PC-3 (cell line): Measurements from ENCODE around the gene OR8A1. TPM values are rescaled to one million over a fixed set of nuclear protein-coding genes. Genes with fewer than 3 reads are reported as not detected.

Experiments used
- ATAC-seq: fragments of 200-7000 bp; cut with Tn5 transposase; 2 replicates; pipeline ENCODE4 v1.9.1; 2020; ENCODE audit warnings: mild to moderate bottlenecking, moderate library complexity
- BruUV-seq: library from RNA; stranded (reverse); fragments of 400-500 nt; replicated peaks from 2 replicates; lab custom pipeline; 2021; lab: Mats Ljungman, UMichigan
- CTCF ChIA-PET: fragments of 300-600 bp; sonication (Branson Sonifier 250); formaldehyde crosslinking; loops from one replicate; lab custom pipeline; 2022; ENCODE audit warnings: antibody characterized with exemption; lab: Charles Lee
- POLR2A ChIA-PET: fragments of 300-600 bp; sonication (Branson Sonifier 250); formaldehyde crosslinking; loops from one replicate; lab custom pipeline; 2022; ENCODE audit warnings: antibody characterized with exemption; ENCODE audit not compliant: unreplicated experiment; lab: Charles Lee
- DNase-seq: peaks from one replicate; pipeline ENCODE4 v3.0.0-alpha.2; 2015
- H2AFZ ChIP-seq: fragments of 300-600 bp; sonication (generic); 2 replicates; pipeline ENCODE4 v1.6.0; 2016; ENCODE audit warnings: antibody characterized with exemption, low read length
- H3F3A ChIP-seq: fragments of 300-600 bp; sonication (generic); one replicate; pipeline ENCODE4 v1.6.0; 2017; ENCODE audit warnings: antibody characterized with exemption, low read length, control low read depth, mild to moderate bottlenecking; ENCODE audit not compliant: unreplicated experiment
- H3K27ac ChIP-seq: fragments of 300-600 bp; sonication (generic); 2 replicates; pipeline ENCODE4 v1.5.1; 2016; ENCODE audit warnings: mild to moderate bottlenecking, low read length
- H3K27me3 ChIP-seq: fragments of 300-600 bp; sonication (generic); 2 replicates; pipeline ENCODE4 v1.6.1; 2016; ENCODE audit warnings: low read length, mixed read lengths
- H3K36me3 ChIP-seq: fragments of 300-600 bp; sonication (generic); 2 replicates; pipeline ENCODE4 v1.6.1; 2016; ENCODE audit warnings: low read depth, mixed run types, low read length, mixed read lengths
- H3K4me1 ChIP-seq: fragments of 300-600 bp; sonication (generic); 2 replicates; pipeline ENCODE4 v1.5.1; 2016; ENCODE audit warnings: low read length; ENCODE audit not compliant: insufficient read depth
- H3K4me2 ChIP-seq: fragments of 300-600 bp; sonication (generic); 2 replicates; pipeline ENCODE4 v1.6.0; 2016; ENCODE audit warnings: low read length
- H3K4me3 ChIP-seq: fragments of 300-600 bp; sonication (generic); 2 replicates; pipeline ENCODE4 v1.5.1; 2016; ENCODE audit warnings: mild to moderate bottlenecking, low read length, mixed read lengths
- H3K79me2 ChIP-seq: fragments of 300-600 bp; sonication (generic); 2 replicates; pipeline ENCODE4 v1.6.1; 2017; ENCODE audit warnings: low read length, mixed read lengths
- H3K9ac ChIP-seq: fragments of 300-600 bp; sonication (generic); 2 replicates; pipeline ENCODE4 v1.6.0; 2016; ENCODE audit warnings: mild to moderate bottlenecking, low read length
- H3K9me2 ChIP-seq: fragments of 300-600 bp; sonication (generic); replicated peaks from 2 replicates; pipeline ENCODE4 v1.6.1; 2016; ENCODE audit warnings: mixed run types, low read length, mixed read lengths
- H3K9me3 ChIP-seq: fragments of 300-600 bp; sonication (generic); 2 replicates; pipeline ENCODE4 v1.6.1; 2016; ENCODE audit warnings: low read length, mixed read lengths
- H4K20me1 ChIP-seq: fragments of 300-600 bp; sonication (generic); 2 replicates; pipeline ENCODE4 v1.6.1; 2016; ENCODE audit warnings: low read length, mixed read lengths
- CTCF ChIP-seq: fragments of 300-600 bp; sonication (generic); conservative IDR thresholded peaks from 2 replicates; pipeline ENCODE4 v1.5.1; 2017; ENCODE audit warnings: antibody characterized with exemption, low read depth, mild to moderate bottlenecking, low read length
- EZH2 ChIP-seq: fragments of 300-600 bp; sonication (generic); IDR thresholded peaks from one replicate; pipeline ENCODE4 v1.6.1; 2017; ENCODE audit warnings: antibody characterized with exemption, mild to moderate bottlenecking, low read length; ENCODE audit not compliant: unreplicated experiment
- EZH2phosphoT487 ChIP-seq: fragments of 300-600 bp; sonication (generic); IDR thresholded peaks from 2 replicates; pipeline ENCODE4 v1.6.1; 2018; ENCODE audit warnings: mild to moderate bottlenecking, antibody characterized with exemption, low read length, borderline replicate concordance
- intact Hi-C: fragments of 100-400 bp; cut with micrococcal nuclease; formaldehyde crosslinking; loops from 2 replicates; pipeline ENCODE4 v1.9.0; 2023
- total RNA-seq: library from RNA; depleted of rRNA; stranded (reverse); fragments of >200 nt; gene quantifications from 2 replicates; pipeline ENCODE4 v1.2.3, GENCODE V29; 2014

The OR8A1 gene
- total RNA-seq, 1 experiment from 2014 or later: 0.04 TPM

- no TSS peak for BruUV-seq
- ATAC-seq (no peak), DNase-seq (no peak)
- TF ChIP-seq EZH2 (no peak), CTCF (no peak), EZH2phosphoT487 (no peak)
- Histone ChIP-seq H3K4me3 (no peak overlapping the region), H3K79me2 (no peaks in the 10 kb centered on the region), H3K9me2 (no peaks in the 10 kb centered on the region), H3F3A (no peaks in the 10 kb centered on the region), H3K36me3 (no peaks in the 10 kb centered on the region), H3K9ac (no peak overlapping the region), H3K9me3 (no peaks in the 10 kb centered on the region), H3K4me1 (no peaks in the 10 kb centered on the region), H2AFZ (no peak overlapping the region), H3K27me3 (peaks cover 78% of the 10 kb centered on the region), H4K20me1 (no peaks in the 10 kb centered on the region), H3K27ac (no peak overlapping the region), H3K4me2 (no peak overlapping the region)
- POLR2A ChIA-PET: no interaction called here
- CTCF ChIA-PET: interaction anchor here (1.0 kb wide), 1 partner anchor 181 kb away, joined by 4 read pairs; no protein-coding TSS in a partner anchor
- intact Hi-C loops: no loop called here
These were observed 14.0 kb downstream of the OR8A1 start for GRCh38 chr11:124583781-124584180.

GRCh38 chr11:124584681-124585372 lies 15.0 kb downstream of the OR8A1 start:
- H3K79me2 ChIP-seq: no peaks in the 10 kb centered on the region
- intact Hi-C loops: no loop called here
- BruUV-seq: no TSS peak
- H3K27ac ChIP-seq: no peak overlapping the region
- POLR2A ChIA-PET: no interaction called here
- peaks cover 79% of the 10 kb centered on the region for H3K27me3 ChIP-seq
- H3K36me3 ChIP-seq: no peaks in the 10 kb centered on the region
- H3K4me2 ChIP-seq: no peak overlapping the region
- no peaks in the 10 kb centered on the region for H3K9me2 ChIP-seq
- no peak overlapping the region for H3K9ac ChIP-seq
- no peaks in the 10 kb centered on the region for H3K4me1 ChIP-seq
- no peak for DNase-seq
- H3K4me3 ChIP-seq: no peak overlapping the region
- H2AFZ ChIP-seq: no peak overlapping the region
- CTCF ChIA-PET: no interaction called here
- TF ChIP-seq EZH2phosphoT487 (no peak), CTCF (no peak), EZH2 (no peak)
- no peak for ATAC-seq
- no peaks in the 10 kb centered on the region for H3K9me3 ChIP-seq
- H4K20me1 ChIP-seq: no peaks in the 10 kb centered on the region
- H3F3A ChIP-seq: no peaks in the 10 kb centered on the region

- no peaks in the 10 kb centered on the region for H3K9me2 ChIP-seq
- H3K36me3 ChIP-seq: no peaks in the 10 kb centered on the region
- intact Hi-C loops: loop anchor here (1.0 kb wide), 2 partner anchors 171 to 184 kb away; no protein-coding TSS in a partner anchor
- H3K4me1 ChIP-seq: no peaks in the 10 kb centered on the region
- H4K20me1 ChIP-seq: no peaks in the 10 kb centered on the region
- H3K4me2 ChIP-seq: no peak overlapping the region
- H3K27ac ChIP-seq: no peak overlapping the region
- DNase-seq (peak; percentile 84), ATAC-seq (peak; percentile 70)
- ChIA-PET POLR2A (no interaction called here), CTCF (no interaction called here)
- peaks cover 81% of the 10 kb centered on the region for H3K27me3 ChIP-seq
- H3F3A ChIP-seq: no peaks in the 10 kb centered on the region
- H3K9me3 ChIP-seq: no peaks in the 10 kb centered on the region
- TF ChIP-seq EZH2: no peak
- no peak for TF ChIP-seq EZH2phosphoT487
- peak; percentile 80 for TF ChIP-seq CTCF
- BruUV-seq: no TSS peak
- H3K9ac ChIP-seq: no peak overlapping the region
- no peak overlapping the region for H3K4me3 ChIP-seq
- no peak overlapping the region for H2AFZ ChIP-seq
- H3K79me2 ChIP-seq: no peaks in the 10 kb centered on the region
These were observed 16.6 kb downstream of the OR8A1 start for GRCh38 chr11:124586238-124586860.
